ENCODE measurements around the gene FAXDC2. TPM values are rescaled to one million over a fixed set of nuclear protein-coding genes. Genes with fewer than 3 reads are reported as not detected.

The FAXDC2 gene
- total RNA-seq, 2 donors from 2014 or later = 8.0 to 10.9 TPM

DNA sequence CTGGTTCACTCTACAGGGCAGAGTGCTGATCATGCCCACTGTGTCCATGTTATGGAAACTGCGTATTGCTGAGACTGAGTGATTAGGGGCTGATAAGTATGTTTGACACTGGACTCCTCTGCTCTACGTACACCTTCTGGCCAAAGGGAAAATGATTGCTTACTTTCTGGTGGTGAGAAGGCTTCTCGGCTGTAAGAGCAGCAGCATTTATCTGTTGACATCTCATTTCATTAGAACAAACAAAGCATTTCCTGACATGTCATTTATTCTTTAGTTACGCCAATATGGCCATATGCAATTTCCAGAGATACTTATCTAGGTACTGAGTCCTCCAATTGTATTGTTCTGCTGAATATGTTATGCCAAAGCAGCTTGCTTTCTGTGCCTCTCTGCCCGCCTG lies 5.6 kb downstream of the FAXDC2 start:
- intact Hi-C loops (cut with DNase I) = no loop called here
- WGBS, 2 donors = 51 to 58% methylated on average over 5 of the region's 5 CpGs
- ATAC-seq = no peak

DNA sequence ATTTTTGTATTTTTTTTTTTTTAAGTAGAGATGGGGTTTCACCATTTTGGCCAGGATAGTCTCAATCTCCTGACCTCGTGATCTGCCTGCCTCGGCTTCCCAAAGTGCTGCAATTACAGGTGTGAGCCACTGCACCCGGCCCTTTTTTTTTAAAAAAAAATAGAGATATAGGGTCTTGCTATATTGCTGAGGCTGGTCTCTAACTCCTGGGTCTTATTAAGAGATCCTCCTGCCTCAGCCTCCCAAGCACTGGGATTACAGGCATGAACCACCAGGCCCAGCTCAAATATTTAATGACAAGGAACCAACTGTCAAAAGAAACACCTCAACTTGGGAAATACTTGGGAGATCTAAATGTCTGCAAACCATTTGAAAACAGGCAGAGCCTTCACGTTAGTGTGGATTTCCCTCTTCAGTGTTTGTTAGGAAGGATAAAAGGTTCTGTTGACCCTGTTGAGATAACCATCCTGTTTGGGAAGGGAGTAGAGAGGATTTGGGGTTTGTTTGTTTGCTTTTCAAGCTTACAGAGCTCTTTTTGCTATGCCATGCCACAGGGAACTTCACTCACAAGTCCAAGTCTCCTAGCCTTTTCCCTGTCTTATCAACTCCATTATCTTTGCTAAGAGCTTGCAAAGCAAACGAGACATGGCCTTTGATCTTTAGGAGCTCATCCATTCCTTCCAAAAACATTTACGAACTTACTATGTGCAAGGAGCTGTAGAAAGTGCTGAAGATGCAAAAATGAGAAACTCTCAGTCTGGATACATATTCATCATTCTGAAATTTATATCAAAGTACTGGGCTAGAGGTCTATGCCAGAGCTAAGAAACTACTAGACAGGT lies 7.5 kb downstream of the FAXDC2 start:
- Histone ChIP-seq H3K27me3 (no peaks in the 10 kb centered on the region), H3K36me3 (replicated peaks in 1 of 2; ENCODE audit: insufficient read depth in 1 of 2, low read depth in 2 of 2) (no peaks in the 10 kb centered on the region), H3K4me1 (no peaks in the 10 kb centered on the region), H3K4me3 (no peak overlapping the region), H3K9me3 (no peaks in the 10 kb centered on the region), H3K27ac (no peak overlapping the region)
- TF ChIP-seq CTCF (IDR thresholded peaks at IDR 0.05) (no peak), POLR2A (IDR thresholded peaks at IDR 0.05) (no peak)
- ATAC-seq (no peak), DNase-seq (no peak)
- 72 to 83% methylated on average over 6 of the region's 6 CpGs for WGBS, 2 donors
- intact Hi-C loops (cut with DNase I) = no loop called here

More for the DNA sequence above, 5.6 kb downstream of the FAXDC2 start:
- Histone ChIP-seq H3K4me1 (no peaks in the 10 kb centered on the region), H3K36me3 (replicated peaks in 1 of 2; ENCODE audit: insufficient read depth in 1 of 2, low read depth in 2 of 2) (no peaks in the 10 kb centered on the region), H3K4me3 (no peak overlapping the region), H3K27me3 (no peaks in the 10 kb centered on the region), H3K9me3 (no peaks in the 10 kb centered on the region), H3K27ac (no peak overlapping the region)
- TF ChIP-seq CTCF (IDR thresholded peaks at IDR 0.05) (no peak), POLR2A (IDR thresholded peaks at IDR 0.05) (no peak)
- DNase-seq = no peak

DNA sequence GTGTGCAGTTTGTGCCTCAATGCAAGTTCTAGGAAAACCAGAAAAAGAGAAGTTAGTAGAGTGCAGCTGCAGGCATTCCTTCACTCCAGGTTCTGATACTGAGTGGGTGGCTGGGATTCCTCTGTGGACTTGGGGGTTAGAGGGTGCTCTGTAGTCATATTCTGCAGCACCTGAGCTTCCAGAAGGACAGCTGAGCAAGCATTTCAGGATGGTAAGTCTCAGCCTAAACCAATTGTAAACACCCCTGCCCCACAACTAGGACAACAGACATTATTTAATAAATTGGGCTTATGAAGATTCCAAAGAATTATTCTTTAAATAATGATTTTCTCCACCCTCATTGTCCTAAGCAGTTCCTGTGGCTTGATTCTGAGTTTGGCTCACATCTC lies 9.1 kb downstream of the FAXDC2 start:
- TF ChIP-seq POLR2A (IDR thresholded peaks at IDR 0.05) = no peak
- TF ChIP-seq CTCF (IDR thresholded peaks at IDR 0.05) = no peak
- Histone ChIP-seq H3K4me3 (no peak overlapping the region), H3K36me3 (replicated peaks in 1 of 2; ENCODE audit: insufficient read depth in 1 of 2, low read depth in 2 of 2) (no peaks in the 10 kb centered on the region), H3K9me3 (no peaks in the 10 kb centered on the region), H3K27ac (no peak overlapping the region), H3K4me1 (no peaks in the 10 kb centered on the region), H3K27me3 (no peaks in the 10 kb centered on the region)
- DNase-seq = no peak
- no peak for ATAC-seq
- intact Hi-C loops (cut with DNase I) = no loop called here

DNA sequence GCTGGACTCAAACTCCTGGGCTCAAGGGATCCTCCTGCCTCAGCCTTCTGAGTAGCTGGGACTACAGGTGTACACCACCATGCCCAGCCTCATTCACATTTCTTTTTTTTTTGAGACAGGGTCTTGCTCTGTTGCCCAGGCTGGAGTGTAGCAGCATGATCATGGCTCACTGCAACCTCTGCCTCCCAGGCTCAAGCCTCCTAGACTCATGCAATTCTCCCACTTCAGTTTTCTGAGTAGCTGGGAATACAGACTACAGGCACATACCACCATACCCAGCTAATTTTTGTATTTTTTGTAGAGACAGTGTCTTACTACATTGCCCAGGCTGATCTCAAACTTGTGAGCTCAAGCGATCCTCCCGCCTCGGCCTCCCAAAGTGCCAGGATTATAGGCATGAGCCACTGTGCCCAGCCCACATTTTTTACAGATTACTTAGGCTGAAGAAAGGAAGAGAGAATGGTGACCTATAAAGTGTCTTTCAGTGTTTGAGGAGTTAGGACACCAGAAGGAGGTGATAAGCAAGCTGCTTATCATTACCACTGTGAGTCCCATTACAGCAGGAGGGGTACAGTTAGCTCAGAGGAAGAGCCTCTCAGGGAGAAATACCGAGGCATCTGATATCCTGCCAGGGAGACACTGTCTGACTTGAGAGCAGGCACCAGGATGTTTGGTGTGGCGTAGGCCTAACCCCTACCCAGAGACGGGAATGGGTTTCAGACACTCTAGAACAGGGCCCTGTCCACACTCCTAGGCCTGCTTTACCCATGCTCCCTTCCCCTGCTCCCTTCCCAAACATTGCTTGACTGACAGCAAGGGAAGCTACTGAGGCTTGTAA lies 9.7 kb downstream of the FAXDC2 start:
- no peak for DNase-seq
- Histone ChIP-seq H3K27ac (no peak overlapping the region), H3K9me3 (no peaks in the 10 kb centered on the region), H3K27me3 (no peaks in the 10 kb centered on the region), H3K4me1 (no peaks in the 10 kb centered on the region), H3K36me3 (replicated peaks in 1 of 2; ENCODE audit: insufficient read depth in 1 of 2, low read depth in 2 of 2) (no peaks in the 10 kb centered on the region), H3K4me3 (no peak overlapping the region)
- intact Hi-C loops (cut with DNase I) = no loop called here
- ATAC-seq = no peak
- TF ChIP-seq POLR2A (IDR thresholded peaks at IDR 0.05) = no peak
- no peak for TF ChIP-seq CTCF (IDR thresholded peaks at IDR 0.05)
- WGBS, 2 donors = 76 to 80% methylated on average over 5 to 6 of the region's 6 CpGs

Data from body of pancreas (tissue), 4 donors.